GM19328 (cell line): ENCODE data around the gene TCERG1L.

Source experiments
- ATAC-seq: cut with Tn5 transposase; IDR thresholded peaks from one replicate; pipeline ENCODE4 v1.9.1; 2021; ENCODE audit warnings: mild to moderate bottlenecking, moderate library complexity; ENCODE audit not compliant: unreplicated experiment

Gene TCERG1L

DNA sequence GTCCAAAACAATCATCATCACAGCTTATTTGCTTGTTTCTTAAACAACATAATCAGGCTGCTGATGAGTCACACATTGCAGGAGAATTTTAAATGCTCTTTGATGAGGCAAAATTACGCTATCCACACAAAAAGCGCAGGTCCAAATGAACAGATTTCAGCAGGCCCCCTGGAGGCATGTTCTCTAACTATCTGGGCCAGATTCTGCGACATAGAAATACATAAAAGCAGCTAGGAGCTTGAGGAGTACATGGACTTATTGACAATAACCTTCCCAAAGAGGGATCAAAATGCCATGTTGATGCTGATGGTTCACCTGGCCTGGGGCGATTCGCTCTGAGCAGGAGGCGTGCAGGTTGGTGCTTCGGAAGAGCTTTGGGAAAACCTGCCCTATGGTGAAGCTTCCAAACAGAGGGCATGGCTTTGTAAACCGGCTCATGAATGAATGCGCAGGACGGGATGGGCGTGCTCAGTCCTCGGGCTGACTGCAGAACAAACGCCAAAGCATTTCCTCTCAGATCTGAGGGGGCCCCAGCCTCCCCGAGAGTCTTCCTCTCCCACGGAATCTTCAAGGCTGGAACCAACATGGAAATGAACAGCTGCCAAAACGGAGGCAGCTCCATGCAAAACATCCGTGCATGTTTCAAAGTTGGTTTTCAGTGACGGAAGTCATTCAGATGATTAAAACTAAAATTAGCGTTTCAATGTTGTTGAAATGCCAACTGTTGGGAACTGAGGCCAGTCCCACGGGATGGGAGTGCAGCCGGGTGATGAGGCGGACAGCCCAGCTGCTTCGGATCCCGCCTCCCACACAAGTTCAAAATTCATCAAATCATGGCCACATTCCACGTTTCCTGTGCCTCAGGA lies 179.6 kb downstream of the TCERG1L start:
- no peak for ATAC-seq

DNA sequence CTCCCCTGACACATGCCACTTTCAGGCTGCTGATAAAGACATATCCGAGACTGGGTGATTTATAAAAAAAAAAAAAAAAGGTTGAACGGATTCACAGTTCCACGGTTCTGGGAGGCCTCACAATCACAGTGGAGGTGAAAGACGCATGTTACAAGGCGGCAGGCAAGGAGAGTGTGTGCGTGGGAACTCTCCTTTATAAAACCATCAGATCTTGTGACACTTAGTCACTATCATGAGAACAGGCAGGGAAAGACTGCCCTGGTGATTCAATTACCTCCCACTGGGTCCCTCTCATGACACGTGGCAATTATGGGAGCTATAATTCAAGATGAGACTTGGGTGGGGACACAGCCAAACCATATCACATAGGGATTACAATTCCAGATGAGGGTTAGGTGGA lies 181.5 kb downstream of the TCERG1L start:
- no peak for ATAC-seq

DNA sequence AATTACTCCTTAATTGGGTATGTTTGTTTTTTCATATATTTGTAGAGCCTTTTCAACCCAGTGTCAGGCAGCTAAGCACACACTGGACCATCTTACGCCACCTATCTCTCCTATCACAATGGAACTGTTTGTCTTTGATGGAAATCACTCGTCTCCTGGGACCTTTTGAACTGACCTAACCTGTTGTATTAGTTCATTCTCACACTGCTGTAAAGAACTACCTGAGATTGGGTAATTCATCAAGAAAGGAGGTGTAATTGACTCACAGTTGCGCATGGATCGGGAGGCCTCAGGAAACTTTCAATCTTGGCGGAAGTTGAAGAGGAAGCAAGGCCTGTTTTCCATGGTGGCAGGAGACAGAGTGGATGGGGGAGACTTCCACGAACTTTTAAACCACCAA lies 182.0 kb downstream of the TCERG1L start:
- ATAC-seq = no peak

DNA sequence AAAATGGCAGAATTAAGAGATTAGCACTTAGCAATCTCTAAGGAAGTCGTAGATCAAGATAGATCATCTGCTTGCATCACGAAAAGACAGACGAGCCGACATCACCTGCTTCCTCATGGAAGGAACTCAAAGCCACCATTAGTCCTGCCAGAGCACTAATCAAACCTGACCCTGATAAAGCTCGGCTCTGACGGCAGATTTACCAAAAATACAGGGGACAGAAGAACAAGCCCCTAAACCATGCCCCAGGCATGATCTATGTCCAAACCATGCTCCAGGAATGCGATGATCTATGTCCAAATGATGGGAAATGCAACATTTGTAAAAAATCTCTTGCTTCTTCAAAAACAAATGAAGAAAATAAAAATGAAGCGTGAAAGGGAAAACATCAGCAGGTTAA lies 182.8 kb downstream of the TCERG1L start:
- ATAC-seq = no peak

DNA sequence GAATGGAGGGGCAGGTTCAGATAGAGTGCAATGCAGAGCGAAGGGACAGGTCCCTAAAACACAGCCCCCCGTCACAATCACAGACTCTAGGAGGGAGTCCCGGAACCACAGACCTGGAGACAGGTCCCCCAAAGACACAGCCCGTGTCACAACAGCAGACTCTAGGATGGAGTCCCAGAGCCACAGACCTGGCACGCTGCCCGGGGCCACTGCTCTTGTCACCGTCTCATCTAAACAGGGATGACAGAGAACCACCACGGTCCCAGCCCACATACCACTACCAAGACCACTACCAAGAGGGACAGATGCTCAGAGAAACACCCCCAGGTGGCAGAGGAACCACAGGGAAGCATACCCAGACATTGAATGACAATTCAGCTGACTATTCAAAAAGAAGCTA lies 183.9 kb downstream of the TCERG1L start:
- ATAC-seq = no peak

DNA sequence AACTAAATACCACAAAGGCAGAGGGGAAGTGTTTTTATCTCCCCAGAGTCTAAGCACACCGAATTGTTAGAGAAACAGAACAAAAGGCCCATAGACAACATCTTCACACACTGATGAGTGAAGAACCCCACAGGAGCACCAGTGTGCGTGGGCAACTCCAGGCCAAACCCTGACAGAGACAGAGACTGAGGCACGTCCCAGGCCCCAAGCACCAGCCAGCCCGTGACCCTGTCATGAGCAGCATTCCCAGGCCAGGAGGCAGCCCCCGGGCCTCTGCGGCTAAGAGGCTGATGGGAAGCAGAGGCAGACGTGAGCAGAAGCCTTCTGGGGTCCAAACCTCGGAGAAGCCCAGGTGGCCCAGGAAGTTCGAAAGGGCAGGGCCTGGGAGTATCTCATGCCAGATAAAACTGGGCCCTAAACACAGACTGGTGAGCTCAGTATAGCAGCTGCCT lies 184.4 kb downstream of the TCERG1L start:
- no peak for ATAC-seq

DNA sequence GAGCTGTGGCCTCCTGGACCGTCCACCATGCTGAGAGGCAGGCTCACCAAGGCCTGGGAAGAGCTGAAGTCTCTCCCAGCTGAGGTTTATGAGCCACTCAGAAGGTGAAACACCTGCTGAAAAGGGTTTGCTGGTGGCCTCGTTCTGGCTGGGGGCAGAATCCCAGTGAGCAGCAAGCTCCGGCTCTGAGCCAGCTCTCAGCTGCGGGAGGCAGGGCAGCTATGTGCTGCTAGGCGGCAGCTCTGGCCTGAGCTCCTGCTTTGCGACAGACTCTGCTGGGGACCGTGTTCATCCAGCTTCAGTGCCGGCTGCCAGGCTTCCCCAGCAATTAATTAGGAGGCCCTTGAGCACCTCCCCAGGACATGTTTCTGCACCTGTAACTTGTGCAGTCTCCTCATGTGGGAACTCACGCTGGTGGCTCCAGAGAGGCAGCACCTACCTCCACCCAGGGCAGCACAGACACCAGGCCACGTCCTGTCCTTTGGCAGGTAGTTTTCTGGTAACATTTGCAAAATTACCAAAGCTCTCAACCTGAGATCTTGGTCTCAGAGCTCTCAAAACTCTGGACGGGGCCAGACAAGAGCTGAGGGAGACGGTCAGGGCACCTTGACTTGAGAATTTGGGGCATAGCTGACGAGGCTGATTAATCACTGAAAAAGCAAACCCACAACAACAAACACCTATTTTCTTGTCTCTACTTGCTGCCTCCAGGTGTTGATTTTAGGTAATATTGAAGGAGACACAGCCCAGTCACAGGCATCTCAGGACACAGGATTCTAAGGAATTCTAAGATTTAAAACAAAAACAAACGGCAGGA lies 185.0 kb downstream of the TCERG1L start:
- no peak for ATAC-seq

DNA sequence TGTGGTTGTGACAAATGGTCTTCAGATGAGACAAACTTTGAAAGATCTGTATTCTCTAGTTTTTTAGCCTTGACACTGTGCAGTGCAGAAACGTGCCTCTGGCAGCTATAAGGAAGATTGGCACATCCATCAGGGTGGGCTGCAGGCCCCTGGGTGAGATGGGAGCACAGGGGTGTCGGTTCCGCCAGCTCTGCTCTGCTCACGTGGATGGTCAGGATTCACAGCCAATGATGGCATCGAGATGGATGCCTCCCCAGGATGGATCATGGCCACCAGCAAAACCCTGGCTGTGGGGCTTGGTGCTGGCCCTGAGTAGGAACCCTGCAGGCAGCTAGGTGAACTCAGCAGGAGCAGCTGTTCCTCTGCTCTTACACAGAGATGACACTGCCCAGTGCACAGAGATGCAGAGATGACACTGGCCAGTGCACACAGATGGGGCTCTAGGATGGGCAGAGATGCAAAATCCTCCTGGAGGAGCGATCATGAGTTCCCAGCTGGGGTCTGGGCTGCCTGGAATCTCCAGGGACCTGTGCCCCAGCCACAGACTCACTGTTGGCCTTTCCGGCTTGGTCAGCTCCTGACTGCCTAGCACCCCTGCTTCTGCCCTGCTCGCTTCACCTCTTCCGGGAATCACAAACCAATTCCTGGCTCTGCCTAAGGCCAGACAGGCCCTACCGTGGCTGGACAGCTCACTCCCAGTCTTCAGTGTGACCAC lies 185.9 kb downstream of the TCERG1L start:
- ATAC-seq = no peak

DNA sequence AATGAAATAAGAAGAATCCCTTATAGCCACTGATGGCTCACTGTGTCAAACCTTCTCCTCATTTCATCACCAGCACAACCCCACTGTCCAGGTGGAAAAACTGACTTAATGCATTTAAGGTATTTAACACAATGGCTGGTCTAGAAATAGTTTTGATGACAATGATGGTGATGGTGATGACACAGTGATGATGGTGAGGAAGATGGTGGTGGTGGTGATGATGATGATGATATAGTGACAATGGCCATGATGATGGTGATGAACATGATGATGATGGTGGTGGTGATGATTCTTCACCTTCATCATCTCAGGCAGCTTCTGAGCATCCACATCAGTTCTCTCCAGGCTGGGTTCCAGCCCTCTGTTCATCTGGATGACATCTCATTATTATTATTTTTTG lies 186.6 kb downstream of the TCERG1L start:
- no peak for ATAC-seq

DNA sequence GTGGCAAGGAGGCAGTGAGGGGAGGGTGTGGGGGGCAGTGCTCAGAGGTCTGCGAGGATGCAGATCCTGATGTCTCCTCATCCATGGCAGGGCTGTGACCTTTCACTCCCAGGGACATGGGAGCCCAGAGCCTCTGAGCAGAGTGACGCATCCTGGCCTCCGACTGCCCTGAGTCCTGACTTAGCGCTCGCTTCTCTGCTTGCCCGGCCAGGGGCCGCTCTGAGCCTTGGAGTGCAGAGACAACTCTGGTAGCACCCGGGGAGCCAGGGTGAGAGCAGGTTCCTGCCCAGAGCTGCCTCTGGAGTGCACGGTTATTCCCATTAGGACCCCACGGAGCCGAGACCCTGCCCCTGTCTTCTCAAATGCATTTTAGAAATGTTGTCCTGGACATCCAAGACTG lies 188.0 kb downstream of the TCERG1L start:
- ATAC-seq = no peak

DNA sequence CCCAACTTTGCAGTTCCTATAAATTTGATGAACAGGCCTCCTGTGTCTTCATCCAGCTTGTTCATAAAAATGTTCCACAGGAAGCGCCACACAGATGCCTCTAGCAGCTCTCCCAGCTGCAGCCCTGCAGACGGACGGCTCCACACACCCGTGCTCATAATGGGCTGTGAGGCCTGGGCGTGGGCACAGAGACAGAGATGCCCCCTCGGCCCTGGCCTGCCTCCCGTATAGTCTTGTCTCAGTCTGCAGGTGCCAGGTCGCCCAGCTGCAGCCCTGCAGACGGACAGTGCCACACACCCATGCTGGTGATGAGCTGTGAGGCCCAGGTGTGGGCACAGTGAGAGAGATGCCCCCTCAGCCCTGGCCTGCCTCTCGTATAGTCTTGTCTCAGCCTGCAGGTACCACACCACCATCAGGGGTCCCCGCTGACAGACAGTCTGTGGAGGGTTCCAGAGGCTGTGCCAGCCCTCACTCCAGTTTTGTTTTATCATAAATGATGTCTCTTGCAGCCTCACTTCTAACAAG lies 189.9 kb downstream of the TCERG1L start:
- ATAC-seq = no peak

DNA sequence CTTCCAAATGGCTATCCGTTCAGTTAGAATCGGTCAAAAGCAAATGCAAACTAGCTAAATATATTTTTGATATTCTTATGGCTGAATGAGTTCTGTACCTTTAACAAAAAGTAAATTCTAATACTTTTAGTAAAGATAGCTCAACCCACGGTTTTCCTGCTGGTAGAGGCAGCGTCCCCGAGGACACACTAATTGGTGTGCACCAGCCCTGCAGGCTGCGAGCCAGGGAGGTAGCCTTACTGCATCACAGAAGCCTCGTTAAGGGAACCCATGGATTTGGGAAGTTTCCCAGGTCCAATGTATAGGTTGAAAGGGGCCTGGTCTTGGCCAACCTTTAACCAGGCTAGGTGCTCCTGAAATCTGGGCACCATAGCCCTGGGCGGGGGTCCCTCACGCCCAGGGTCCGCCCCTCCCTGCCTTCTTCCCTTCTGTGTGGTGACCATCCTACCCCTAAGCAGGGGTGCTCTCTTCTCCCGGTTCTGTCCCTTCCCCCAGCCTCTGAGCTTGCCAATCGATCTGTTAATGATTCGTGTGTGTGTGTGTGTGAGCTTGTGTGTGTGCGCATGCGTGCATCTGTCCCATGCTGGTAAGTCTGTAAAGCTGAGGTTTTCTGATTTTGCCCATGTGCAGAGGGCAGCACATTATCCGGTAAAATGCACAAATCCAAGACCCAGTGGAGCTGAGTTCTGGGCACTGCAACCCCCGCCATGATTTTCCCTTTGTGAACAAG lies 191.7 kb downstream of the TCERG1L start:
- no peak for ATAC-seq

DNA sequence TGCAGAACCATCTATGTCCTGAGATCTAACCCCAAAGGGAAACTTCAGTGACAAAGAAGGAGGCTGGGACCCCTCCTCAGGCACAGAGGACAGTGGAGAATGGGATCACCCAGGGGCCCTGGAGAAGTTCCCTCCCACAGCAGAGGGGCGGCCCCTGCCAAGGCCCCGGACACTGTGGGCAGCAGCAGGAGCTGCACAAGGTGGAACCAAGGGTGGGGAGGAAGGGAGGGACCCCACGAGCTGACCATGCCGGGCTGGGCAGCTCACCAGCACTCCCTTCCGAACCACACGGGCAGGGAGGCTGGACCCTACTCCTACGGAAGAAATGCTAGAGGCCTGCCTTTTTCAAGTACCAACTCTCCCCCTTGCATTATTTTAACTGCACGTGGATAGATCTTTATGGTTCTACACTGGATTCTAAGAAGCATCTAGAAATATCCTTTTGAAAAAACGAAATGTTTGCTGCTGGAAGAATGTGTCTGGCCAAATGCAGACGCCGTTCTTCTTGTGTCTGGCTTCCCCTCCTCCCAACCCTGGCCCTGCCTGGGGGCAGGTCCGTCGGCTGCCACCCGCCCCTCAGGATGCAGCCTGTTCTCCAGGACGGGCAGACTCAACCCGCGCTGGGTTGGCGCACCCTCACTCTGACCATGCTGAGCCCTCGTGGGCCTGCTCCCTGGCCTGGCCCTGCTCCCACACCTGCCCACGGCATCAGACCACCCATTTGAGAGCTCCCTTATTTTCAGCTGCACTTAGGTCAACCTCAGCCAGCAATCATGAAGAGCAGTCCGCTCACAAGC lies 193.9 kb downstream of the TCERG1L start:
- no peak for ATAC-seq

DNA sequence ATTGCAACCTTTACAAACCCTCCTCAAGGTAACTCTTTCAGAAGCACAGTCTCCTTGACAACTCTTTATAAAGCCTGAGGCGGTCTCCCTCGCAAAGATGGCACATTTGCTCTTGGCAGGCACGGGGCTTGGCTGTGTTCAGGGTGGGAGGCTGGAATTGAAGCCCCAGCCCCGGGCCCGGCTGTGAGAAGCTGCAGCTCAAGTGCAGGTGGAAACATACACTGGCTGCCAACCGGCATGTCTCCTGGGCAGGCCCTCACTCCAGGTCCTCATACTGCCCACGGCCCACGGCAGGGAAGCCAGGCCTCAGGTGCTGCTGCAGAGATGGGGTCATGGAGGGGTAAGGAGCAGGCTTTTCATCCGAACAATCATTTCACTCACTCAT lies 194.5 kb downstream of the TCERG1L start:
- no peak for ATAC-seq

DNA sequence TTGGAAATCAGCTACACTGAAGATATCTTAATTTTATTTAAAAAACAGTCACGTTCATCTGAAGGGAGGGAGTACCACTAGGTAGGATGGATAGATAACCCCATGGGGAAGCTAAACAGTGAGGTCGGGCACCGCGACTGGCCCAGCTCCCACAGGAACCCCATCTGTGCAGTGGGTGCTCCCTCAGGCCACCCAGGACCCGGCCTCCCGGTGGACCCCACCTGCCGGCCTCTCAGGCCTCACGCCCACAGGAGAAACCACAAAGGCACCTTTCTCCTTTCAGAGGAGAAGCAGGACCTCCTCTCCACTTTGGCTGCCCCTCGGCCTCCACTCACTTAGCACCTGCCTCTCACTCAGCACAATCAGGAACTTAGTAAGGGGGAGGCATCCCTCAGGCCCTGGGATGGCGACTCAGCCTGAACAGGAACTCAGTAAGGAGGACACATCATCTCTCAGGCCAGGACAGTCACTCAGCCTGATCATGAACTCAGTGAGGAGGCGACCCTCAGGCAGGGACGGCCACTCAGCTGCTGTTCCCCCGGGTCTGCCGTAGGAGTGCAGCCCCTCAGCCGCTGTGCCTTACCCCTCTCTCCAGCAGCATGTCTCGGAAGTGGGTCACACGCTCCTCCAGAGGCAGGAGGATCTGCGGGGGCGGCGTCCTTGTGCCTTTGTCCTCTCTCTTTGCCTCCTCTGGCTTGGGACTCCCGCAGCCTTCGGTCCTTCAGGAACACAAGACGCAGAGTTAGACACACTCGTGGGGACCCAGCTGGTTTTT lies 195.1 kb downstream of the TCERG1L start:
- no peak for ATAC-seq

DNA sequence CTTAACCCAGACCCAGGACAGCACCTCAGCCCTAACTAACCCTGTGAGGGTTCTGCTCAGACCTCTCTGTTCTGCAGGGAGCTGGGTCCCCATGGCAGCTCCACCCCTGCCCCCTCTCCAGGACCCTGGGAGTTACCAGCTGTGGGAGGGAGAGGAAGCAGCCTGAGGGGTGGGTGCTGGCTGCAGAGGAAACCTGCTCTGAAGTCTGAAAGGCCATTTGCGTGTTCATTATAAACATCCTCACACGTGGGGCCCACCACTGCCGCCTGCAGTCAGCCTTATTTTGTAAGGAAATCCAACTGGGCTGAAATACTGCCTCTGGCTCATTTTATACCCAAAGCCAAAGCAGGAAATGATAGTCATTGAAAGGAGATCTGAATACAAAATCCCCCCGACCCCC lies 195.7 kb downstream of the TCERG1L start:
- ATAC-seq = no peak

DNA sequence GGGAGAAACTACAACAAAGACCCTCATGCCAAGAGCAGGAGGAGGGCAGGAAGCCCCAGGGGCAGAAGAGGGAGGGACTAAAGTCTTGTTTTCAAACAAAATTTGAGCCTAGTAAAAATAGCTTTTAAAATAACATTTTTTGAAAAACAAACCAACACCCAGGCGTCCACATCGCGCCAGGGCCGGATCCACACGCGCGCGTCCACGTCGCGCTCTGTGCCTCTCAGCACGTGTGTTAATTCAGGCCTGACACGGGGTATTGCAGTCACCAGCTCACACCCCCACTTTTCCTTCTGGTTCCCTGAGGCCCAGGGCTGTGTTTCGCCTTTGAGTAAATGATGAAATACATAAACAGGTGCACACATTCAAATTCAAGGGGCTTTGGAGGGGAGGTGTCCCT lies 196.2 kb downstream of the TCERG1L start:
- ATAC-seq = no peak

DNA sequence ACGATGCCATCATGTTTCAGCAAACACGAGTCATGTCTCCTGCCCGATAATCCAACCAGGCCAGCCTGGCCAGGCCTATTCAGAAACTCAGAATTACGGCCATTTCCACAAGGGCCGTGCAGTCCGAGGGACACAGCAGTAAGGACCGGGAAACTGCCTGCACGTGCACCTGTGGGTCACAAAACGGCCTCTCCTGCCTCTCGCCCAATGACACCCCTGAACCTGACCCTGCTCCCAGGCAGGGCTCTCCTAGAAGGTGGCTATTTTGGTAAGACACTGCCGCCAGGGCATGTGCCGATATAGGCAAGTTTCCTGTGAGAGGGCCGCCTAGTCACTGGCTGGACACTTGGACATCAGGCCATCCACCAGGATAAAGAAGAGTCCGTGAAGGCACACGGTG lies 196.7 kb downstream of the TCERG1L start:
- ATAC-seq = no peak

DNA sequence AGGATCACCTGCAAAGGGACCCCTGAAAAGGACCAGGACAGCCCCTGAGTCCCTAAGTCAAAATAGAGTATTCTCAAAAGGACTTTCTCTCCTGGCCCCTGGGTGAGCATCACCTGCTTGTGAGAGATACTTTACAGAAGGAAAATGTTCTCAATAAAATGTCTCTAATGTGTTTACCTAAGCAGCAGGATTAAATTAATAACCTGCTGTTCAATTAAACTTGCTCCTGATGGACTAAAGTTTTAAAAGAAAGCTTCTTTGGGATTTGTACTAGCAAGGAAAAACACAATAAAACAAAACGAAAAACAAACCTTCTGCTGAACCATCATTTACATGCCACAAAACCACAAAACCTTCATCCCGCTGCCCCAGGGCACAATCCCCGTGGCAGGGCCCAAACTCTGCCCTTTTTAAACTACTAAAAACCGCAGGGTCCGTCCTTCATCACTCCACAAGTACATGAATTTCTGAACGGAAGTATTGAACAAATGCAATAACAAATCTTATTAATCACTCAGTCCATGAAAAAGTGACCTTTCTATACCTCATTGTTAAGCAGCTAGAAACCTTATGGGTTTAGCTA lies 197.7 kb downstream of the TCERG1L start:
- ATAC-seq = no peak
